HEK293 (cell line): ENCODE data around the gene CHRM2.

ENCODE experiments used
- CTCF ChIA-PET: fragments of 350-600 bp; formaldehyde crosslinking; extraction: SDS; loops from one replicate; lab custom pipeline; 2021; ENCODE audit warnings: antibody characterized with exemption; lab: Yijun Ruan, JAX
- POLR2A ChIA-PET: fragments of 300-600 bp; formaldehyde crosslinking; extraction: SDS; loops from one replicate; lab custom pipeline; 2020; ENCODE audit warnings: antibody characterized with exemption, inconsistent platforms; lab: Yijun Ruan, JAX
- H3K27ac ChIP-seq: fragments of 200-500 bp; sonication (Bioruptor generic); 2 replicates; pipeline ENCODE4 v1.5.1; 2014; ENCODE audit warnings: low read depth, low read length, control low read depth, inconsistent platforms; ENCODE audit errors: extremely low read depth
- H3K36me3 ChIP-seq, 2 experiments: fragments of 200-500 bp in 1 of 2; sonication (Bioruptor generic) in 1 of 2; 1 replicate in 1 of 2; 2 replicates in 1 of 2; pipeline ENCODE4 v1.5.1; 2014 to 2017; ENCODE audit warnings: inconsistent platforms in 2 of 2, low read length in 2 of 2; ENCODE audit not compliant: control insufficient read depth in 2 of 2, insufficient read depth in 1 of 2
- H3K4me1 ChIP-seq: fragments of 200-500 bp; sonication (Bioruptor generic); 2 replicates; pipeline ENCODE4 v1.5.1; 2014; ENCODE audit warnings: mild to moderate bottlenecking, low read length, inconsistent platforms; ENCODE audit not compliant: control insufficient read depth, insufficient read depth
- H3K4me3 ChIP-seq: 2 replicates; pipeline ENCODE4 v1.5.1; 2011; ENCODE audit warnings: low read depth, mild to moderate bottlenecking, control low read depth, low read length, moderate library complexity
- H3K9me3 ChIP-seq: fragments of 200-500 bp; sonication (Bioruptor generic); 2 replicates; pipeline ENCODE4 v1.5.1; 2014; ENCODE audit warnings: low read depth, low read length, inconsistent platforms; ENCODE audit not compliant: control insufficient read depth, insufficient read depth
- ELK4 ChIP-seq: IDR thresholded peaks from 2 replicates; pipeline ENCODE4 v1.6.1; 2011; ENCODE audit warnings: mild to moderate bottlenecking, low read depth, low read length, borderline replicate concordance
- FEZF1 ChIP-seq: fragments of 450-650 bp; formaldehyde crosslinking; IDR thresholded peaks from 2 replicates; pipeline ENCODE4 v1.5.1; 2016; ENCODE audit warnings: missing biosample characterization, missing genetic modification characterization
- GLI4 ChIP-seq: fragments of 450-650 bp; formaldehyde crosslinking; IDR thresholded peaks from 2 replicates; pipeline ENCODE4 v1.5.1; 2016; ENCODE audit warnings: missing biosample characterization, missing genetic modification characterization
- HOXA7 ChIP-seq: sonication (generic); formaldehyde crosslinking; IDR thresholded peaks from 2 replicates; pipeline ENCODE4 v1.8.1; 2022; ENCODE audit warnings: missing genetic modification reagents, borderline replicate concordance
- KLF9 ChIP-seq: fragments of 450-650 bp; formaldehyde crosslinking; IDR thresholded peaks from 2 replicates; pipeline ENCODE4 v1.5.1; 2016; ENCODE audit warnings: missing biosample characterization, missing genetic modification characterization, low read depth
- MZF1 ChIP-seq: fragments of 450-650 bp; formaldehyde crosslinking; IDR thresholded peaks from 2 replicates; pipeline ENCODE4 v1.5.1; 2017; ENCODE audit warnings: missing biosample characterization, missing genetic modification characterization, borderline replicate concordance
- ZBTB8A ChIP-seq: fragments of 450-650 bp; formaldehyde crosslinking; IDR thresholded peaks from 2 replicates; pipeline ENCODE4 v1.5.1; 2016; ENCODE audit warnings: missing biosample characterization, missing genetic modification characterization
- ZFP37 ChIP-seq: fragments of 450-650 bp; formaldehyde crosslinking; IDR thresholded peaks from 2 replicates; pipeline ENCODE4 v1.5.1; 2016; ENCODE audit warnings: missing biosample characterization, missing genetic modification characterization
- ZNF10 ChIP-seq: fragments of 450-650 bp; formaldehyde crosslinking; IDR thresholded peaks from 2 replicates; pipeline ENCODE4 v1.5.1; 2017; ENCODE audit warnings: missing biosample characterization, missing genetic modification characterization
- ZNF114 ChIP-seq: fragments of 450-650 bp; formaldehyde crosslinking; IDR thresholded peaks from 2 replicates; pipeline ENCODE4 v1.5.0; 2017; ENCODE audit warnings: missing biosample characterization, missing genetic modification characterization
- ZNF140 ChIP-seq: fragments of 450-650 bp; formaldehyde crosslinking; IDR thresholded peaks from 2 replicates; pipeline ENCODE4 v1.5.1; 2016; ENCODE audit warnings: missing biosample characterization, missing genetic modification characterization
- ZNF18 ChIP-seq: fragments of 450-650 bp; formaldehyde crosslinking; IDR thresholded peaks from 2 replicates; pipeline ENCODE4 v1.5.1; 2016; ENCODE audit warnings: missing biosample characterization, missing genetic modification characterization
- ZNF211 ChIP-seq: fragments of 450-650 bp; formaldehyde crosslinking; IDR thresholded peaks from 2 replicates; pipeline ENCODE4 v1.5.1; 2016; ENCODE audit warnings: low read depth, missing biosample characterization, missing genetic modification characterization
- ZNF214 ChIP-seq: fragments of 450-650 bp; formaldehyde crosslinking; IDR thresholded peaks from 2 replicates; pipeline ENCODE4 v1.5.1; 2017; ENCODE audit warnings: missing biosample characterization, mild to moderate bottlenecking, missing genetic modification characterization, borderline replicate concordance
- ZNF223 ChIP-seq: fragments of 450-650 bp; formaldehyde crosslinking; IDR thresholded peaks from 2 replicates; pipeline ENCODE4 v1.5.1; 2016; ENCODE audit warnings: missing biosample characterization, missing genetic modification characterization
- ZNF362 ChIP-seq: fragments of 450-650 bp; formaldehyde crosslinking; IDR thresholded peaks from 2 replicates; pipeline ENCODE4 v1.5.1; 2016; ENCODE audit warnings: missing biosample characterization, missing genetic modification characterization
- ZNF391 ChIP-seq: fragments of 450-650 bp; formaldehyde crosslinking; IDR thresholded peaks from 2 replicates; pipeline ENCODE4 v1.5.1; 2016; ENCODE audit warnings: low read depth, missing biosample characterization, missing genetic modification characterization, borderline replicate concordance
- ZNF501 ChIP-seq: fragments of 450-650 bp; formaldehyde crosslinking; IDR thresholded peaks from 2 replicates; pipeline ENCODE4 v1.5.1; 2016; ENCODE audit warnings: missing biosample characterization, missing genetic modification characterization
- ZNF621 ChIP-seq: fragments of 450-650 bp; formaldehyde crosslinking; IDR thresholded peaks from 2 replicates; pipeline ENCODE4 v1.5.1; 2017; ENCODE audit warnings: missing biosample characterization, missing genetic modification characterization
- ZNF626 ChIP-seq: fragments of 450-650 bp; sonication (Bioruptor Pico); formaldehyde crosslinking; IDR thresholded peaks from 2 replicates; pipeline ENCODE4 v1.5.1; 2018; ENCODE audit warnings: missing biosample characterization, missing genetic modification characterization, inconsistent platforms
- ZNF629 ChIP-seq: fragments of 450-650 bp; formaldehyde crosslinking; IDR thresholded peaks from 2 replicates; pipeline ENCODE4 v1.5.1; 2017; ENCODE audit warnings: missing biosample characterization, missing genetic modification characterization
- ZSCAN16 ChIP-seq: fragments of 450-650 bp; formaldehyde crosslinking; IDR thresholded peaks from 2 replicates; pipeline ENCODE4 v1.5.1; 2016; ENCODE audit warnings: missing biosample characterization, missing genetic modification characterization
- ZSCAN23 ChIP-seq: fragments of 450-650 bp; formaldehyde crosslinking; IDR thresholded peaks from 2 replicates; pipeline ENCODE4 v1.5.1; 2016; ENCODE audit warnings: missing biosample characterization, missing genetic modification characterization
- ZSCAN4 ChIP-seq: fragments of 450-650 bp; formaldehyde crosslinking; IDR thresholded peaks from 2 replicates; pipeline ENCODE4 v1.5.1; 2017; ENCODE audit warnings: missing biosample characterization, missing genetic modification characterization

Gene CHRM2

GRCh38 chr7:136956671-136957070, 88.2 kb downstream of the CHRM2 start:
- no peak overlapping the region for H3K4me3 ChIP-seq
- no peak for TF ChIP-seq ZNF621 (tag by site-specific recombination)
- TF ChIP-seq ZNF391 (tag by site-specific recombination): no peak
- no peak for TF ChIP-seq MZF1 (tag by site-specific recombination)
- no peak for TF ChIP-seq ZNF501
- TF ChIP-seq ZSCAN16 (tag by site-specific recombination): no peak
- TF ChIP-seq, all 188 proteins: peak for 0
- no peaks in the 10 kb centered on the region for H3K4me1 ChIP-seq
- no peaks in the 10 kb centered on the region for H3K9me3 ChIP-seq
- no peaks in the 10 kb centered on the region for H3K36me3 ChIP-seq
- ChIA-PET CTCF (no interaction called here), POLR2A (no interaction called here)
- H3K27ac ChIP-seq: no peak overlapping the region

- H3K9me3 ChIP-seq: no peaks in the 10 kb centered on the region
- no peak overlapping the region for H3K4me3 ChIP-seq
- H3K36me3 ChIP-seq: no peaks in the 10 kb centered on the region
- CTCF ChIA-PET: no interaction called here
- TF ChIP-seq ZBTB8A (tag by site-specific recombination): no peak
- TF ChIP-seq ZNF114 (tag by site-specific recombination): no peak
- TF ChIP-seq ZFP37: no peak
- TF ChIP-seq ZNF362 (tag by site-specific recombination): no peak
- TF ChIP-seq ELK4: no peak
- TF ChIP-seq HOXA7 (CRISPR knock-in tag): no peak
- TF ChIP-seq KLF9 (tag by site-specific recombination): no peak
- no peak for TF ChIP-seq ZNF211 (tag by site-specific recombination)
- no peak for TF ChIP-seq ZSCAN23 (tag by site-specific recombination)
- no peak for TF ChIP-seq FEZF1 (tag by site-specific recombination)
- no peak for TF ChIP-seq ZNF140
- TF ChIP-seq ZSCAN4 (tag by site-specific recombination): no peak
- no peak for TF ChIP-seq ZNF223
- no peak for TF ChIP-seq ZNF10 (tag by site-specific recombination)
- no peak for TF ChIP-seq GLI4
- TF ChIP-seq ZNF214: no peak
- no peak for TF ChIP-seq ZNF629
- TF ChIP-seq ZNF18: no peak
- TF ChIP-seq ZNF626 (tag by site-specific recombination): no peak
- POLR2A ChIA-PET: no interaction called here
- H3K27ac ChIP-seq: no peak overlapping the region
- no peaks in the 10 kb centered on the region for H3K4me1 ChIP-seq
Measured at GRCh38 chr7:136957391-136957790, 88.9 kb downstream of the CHRM2 start.
